Inferior parietal cortex (tissue), 1 donor: ENCODE results near the gene MEIS2.

Experiments used
- DNase-seq: peaks from one replicate; pipeline ENCODE4 v3.0.0-alpha.2; 2016; ENCODE audit errors: extremely low spot score

The MEIS2 gene

DNA sequence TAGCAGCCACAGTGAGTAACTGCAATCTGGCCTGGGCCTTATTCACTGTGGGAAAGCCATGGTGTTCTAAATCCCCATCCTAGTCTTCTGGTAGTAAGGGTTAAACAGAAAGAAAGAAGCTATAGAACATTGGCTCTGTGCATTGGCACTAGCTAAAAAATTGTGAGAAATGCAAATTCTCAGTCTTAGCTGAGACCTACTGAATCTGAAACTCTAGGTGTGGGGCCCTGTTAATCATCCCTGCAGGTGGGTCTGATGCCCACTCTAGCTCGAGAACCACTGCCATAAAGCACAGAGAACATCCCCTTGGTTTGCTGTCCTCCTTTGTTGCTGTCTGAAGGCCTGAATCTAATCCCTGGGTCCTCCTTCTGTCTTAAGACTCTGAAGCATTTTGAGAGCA lies 59.3 kb downstream of the MEIS2 start:
- DNase-seq = no peak

DNA sequence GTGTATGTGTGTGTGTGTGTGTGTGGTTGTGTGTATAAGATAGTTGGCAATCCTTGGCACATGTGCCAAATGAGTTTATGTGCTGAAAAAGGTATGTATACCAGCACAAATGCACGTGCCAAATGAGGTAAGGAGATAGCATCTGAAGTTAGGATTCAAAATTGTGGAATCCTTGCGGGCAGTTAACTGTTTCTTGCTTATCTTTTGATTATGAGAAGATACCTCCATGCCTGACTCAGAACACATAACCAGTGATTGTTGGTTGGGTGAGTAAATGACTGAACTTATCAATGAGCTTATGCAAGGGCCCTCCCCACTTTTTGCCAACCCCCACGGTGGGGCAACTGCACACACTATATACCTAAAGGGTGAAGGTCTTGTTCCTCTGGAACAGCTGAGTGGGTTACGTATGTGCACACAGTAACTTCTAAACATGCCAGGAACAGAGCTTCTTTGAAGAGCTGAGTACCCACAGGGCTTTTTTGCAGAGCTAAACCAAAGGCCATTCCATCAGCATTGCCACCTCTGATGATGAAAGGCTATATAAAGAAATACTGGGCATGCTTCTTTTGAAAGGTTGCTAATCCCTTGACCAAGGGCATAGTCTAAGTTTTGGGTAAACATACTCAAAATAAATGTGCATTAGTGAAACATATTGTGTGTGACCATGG lies 60.1 kb downstream of the MEIS2 start:
- DNase-seq = no peak

DNA sequence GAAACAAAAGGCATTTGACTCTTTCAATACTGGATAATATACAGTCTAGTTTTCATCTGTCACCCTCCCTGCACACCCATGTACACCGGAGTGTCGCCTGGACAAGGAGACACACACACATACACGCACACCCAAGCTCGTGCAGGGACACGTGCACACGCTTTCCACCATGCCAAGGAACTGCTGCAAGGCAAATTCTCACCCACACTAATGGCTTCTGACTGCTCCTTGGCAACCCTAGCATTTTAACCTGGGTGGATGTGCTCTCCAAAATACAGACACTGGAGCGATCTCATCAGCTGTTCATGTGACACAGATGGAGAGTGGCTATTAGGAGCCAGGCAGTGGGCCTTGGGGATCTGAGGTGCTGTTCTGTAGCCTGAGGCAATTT lies 61.6 kb downstream of the MEIS2 start:
- DNase-seq = no peak

- DNase-seq = no peak
Measured at GRCh38 chr15:37037850-37038715, 62.3 kb downstream of the MEIS2 start.

DNA sequence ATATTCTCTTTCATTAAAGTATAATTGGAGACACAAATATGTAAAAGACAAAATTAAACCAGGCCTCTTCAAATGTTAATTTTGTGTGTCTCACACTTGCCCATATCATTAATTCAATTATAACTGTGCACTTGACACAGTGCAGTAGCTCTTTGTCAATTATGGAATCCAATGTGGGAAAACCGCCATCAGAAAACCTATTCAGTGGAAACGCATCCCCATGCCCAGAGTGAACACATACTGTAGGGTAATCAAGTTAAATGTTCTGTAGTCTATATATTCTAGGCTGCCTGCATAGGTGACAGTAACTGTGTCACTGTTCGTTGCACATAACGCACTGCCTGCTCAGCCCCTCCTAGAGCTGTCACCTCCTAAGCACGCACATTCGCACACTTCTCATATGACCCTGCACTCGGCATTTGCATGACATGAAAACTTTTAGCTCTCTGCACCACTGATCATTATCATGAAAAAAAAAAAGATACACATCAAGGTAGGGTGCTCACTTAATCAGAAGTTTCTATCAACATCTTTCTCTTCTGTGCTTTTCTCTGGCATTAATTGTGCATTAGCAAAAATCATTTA lies 63.2 kb downstream of the MEIS2 start:
- DNase-seq = no peak

DNA sequence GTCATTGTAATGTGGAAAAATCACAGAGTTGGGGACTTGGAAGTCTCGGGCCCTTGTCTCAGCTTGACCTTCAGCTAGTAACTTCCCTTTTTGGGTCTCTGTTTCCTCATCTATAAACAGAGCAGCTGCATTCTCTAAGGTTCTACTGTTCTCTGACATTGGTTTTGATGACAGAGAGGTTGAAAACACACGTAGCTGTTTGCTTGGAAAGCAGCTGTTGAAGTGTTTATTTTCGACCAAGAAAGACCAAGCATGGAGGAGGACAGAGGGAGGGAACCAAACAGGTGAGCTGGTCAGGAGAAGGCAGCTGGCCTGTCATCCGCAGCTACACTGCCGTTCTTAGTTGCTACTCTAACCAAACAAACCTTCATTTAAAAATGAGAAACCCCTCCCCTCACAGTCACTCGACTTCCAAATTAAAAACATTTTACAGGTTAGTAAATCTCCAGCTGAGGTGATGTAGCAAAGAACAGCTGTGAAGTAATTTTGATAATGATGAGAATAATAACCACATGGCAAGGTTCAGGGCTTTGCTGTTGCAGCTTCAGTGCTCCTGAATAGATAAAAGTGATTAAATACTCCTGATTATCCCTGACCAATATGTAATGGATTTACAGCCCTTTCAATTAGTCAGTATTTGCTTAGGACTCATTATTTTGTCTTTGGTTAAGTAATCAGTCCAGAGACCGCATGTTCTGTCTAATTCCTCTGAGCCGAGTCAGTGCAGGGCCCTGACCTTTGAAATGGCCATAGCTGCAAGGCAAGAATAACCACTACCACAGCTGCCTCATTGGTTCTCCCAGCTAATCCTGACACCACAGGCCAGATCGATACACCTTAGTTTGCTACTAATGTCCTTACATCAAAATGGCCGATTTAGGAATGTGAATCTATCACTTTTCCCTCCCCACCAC lies 65.3 kb downstream of the MEIS2 start:
- DNase-seq = no peak

GRCh38 chr15:37034392-37034791 lies 66.0 kb downstream of the MEIS2 start:
- DNase-seq = no peak

DNA sequence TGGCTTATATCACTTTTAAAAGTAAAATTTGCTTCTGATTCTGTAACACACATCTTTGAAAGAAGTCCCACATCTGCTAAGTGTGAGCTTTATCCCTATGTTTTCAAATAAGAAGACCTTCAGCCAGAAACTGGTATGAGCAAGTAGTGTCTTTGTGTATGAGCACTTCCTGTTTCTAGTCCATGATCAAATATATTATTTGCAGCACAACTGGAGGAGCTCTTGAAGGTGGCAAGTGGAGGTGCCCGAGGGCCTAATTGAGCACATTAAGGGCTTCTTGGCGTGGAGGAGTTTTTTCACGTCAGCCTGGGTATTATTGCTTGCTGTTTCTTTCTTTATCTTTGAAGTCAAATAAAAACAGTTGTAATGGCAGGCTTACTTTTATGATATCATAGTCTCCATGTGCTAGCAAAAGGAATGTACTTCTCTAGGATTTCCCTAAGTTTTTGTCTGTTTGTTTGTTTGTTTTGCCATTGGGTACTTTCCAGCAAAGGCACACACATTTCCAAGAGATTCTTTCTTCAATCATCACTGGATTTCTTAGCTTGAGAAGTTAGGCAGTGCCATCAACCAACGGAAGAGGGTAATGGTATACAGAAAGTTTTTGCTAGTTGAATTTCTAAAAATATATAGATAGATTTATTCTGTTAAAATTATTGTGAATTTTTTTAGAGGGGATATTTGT lies 68.1 kb downstream of the MEIS2 start:
- DNase-seq = no peak

DNA sequence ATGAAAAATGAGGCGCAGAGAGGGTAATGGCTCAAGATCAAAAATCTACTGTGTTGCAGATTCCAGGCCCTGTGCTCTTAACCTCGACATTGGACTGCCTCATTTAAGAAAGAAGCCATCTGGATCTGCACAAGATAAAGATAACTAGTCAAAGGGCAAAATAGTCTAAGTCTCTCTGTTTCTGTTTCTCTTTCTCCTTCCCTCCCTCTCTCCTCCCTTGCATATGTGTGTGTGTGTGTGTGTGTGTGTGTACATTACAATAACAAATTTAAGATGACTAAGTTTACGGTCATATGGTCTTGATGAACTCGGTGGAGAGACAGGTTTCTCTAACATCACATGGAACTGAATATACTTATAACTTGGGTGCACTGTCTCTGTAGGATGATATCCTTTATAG lies 69.2 kb downstream of the MEIS2 start:
- DNase-seq = no peak

- no peak for DNase-seq
Measured at GRCh38 chr15:37028625-37029296, 71.6 kb downstream of the MEIS2 start.

GRCh38 chr15:37020852-37021251 lies 79.5 kb downstream of the MEIS2 start:
- DNase-seq = no peak

DNA sequence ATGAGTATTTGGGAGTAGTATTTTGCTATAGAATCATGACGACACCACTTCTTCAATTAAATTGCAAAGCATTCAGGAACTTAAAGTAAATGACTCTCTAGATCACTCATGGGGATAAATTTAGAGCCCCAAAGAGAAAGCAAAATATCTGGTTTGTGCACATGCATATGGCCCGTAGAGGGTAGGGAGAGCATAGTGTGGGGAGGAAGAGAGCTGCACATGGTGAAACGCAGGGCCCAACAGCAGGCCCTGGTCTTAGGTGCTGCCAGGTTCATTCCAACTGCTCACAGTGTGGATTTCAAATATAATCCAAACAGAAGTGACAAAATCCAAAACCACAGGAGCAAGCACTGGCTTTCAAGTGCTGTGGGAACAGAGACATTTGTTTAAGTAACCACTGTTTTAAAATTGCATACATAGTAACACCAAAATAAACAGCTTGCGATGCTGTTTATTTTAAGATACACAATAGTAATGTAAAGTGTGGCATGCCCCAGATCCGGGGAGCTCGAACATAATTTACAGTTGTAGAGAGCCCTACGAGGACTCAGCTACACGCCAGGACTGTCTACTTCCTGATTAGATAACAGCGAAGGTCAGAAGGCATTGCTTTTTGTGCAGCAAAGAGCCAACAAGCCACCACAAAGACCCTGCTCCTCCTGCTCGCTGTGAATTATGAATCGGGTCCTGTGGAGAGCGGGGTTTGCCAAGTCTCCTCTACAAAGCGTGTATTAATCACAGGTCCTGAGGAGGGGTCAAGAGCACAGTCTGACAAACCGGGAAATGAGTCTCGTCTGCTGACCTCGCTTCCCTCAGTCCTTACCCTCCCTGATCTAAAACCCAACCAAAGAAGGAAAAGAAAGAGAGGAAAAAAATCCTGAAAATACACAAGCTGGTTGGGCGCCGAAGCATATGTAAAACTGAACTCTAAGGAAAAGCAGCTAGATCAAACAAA lies 80.6 kb downstream of the MEIS2 start:
- no peak for DNase-seq

DNA sequence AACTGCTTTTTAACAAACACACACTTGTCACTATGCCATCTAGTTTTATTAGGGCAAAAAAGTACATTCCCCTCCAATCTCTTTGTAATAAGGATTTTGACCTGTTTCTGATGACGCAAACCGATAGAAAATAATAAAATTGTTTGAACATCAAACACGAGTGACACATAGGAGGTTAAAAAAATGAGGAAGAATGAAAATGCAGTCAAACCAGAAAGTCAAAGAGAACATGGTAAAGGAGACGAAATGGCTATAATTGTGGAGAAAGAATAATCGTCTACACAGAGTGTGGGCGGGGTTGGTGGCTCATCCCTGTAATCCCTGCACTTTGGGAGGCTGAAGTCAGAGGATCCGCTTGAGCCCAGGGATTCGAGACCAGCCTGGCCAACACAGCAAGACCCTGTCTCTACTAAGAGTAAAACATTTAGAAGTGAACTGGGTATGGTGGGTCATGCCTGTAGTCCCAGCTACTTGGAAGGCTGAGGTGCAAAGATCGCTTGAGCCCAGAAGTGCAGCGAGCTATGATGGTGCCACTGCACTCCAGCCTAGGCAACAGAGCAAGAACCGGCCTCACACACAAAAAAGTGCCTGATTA lies 83.2 kb downstream of the MEIS2 start:
- DNase-seq = no peak

GRCh38 chr15:37016231-37016630 lies 84.1 kb downstream of the MEIS2 start:
- peak; percentile 33 for DNase-seq

DNA sequence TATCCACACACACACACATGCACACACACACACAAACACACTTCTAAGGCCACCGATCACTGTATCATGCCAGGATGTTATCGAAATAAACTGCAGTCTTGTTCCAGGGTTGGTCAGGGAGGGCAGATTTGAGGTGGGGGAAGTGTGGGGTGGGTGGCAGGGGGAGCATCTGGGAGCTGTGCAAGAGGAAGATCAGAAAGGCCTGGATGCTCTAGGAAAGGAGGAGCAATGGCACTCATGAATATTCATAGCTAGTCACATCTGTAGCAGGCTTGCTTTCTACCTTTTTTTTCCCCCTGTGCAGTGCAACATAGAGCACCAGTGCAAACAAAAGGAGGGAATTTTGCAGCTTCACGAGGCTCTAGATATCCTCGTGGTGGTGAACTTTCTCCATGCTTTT lies 84.9 kb downstream of the MEIS2 start:
- peak; percentile 31 for DNase-seq

- no peak for DNase-seq
Measured at GRCh38 chr15:37015035-37015434, 85.3 kb downstream of the MEIS2 start.

GRCh38 chr15:37014566-37014965 lies 85.8 kb downstream of the MEIS2 start:
- DNase-seq = no peak

GRCh38 chr15:37014137-37014536 lies 86.2 kb downstream of the MEIS2 start:
- no peak for DNase-seq

GRCh38 chr15:37010595-37010994 lies 89.8 kb downstream of the MEIS2 start:
- no peak for DNase-seq
